K562 (cell line): ENCODE results near the gene MRGPRE. TPM values are rescaled to one million over a fixed set of nuclear protein-coding genes. Genes with fewer than 3 reads are reported as not detected.

Source experiments
- ATAC-seq: fragments of 200-7000 bp; cut with Tn5 transposase; 3 replicates; pipeline ENCODE4 v1.9.1; 2020; ENCODE audit warnings: moderate library complexity
- BruUV-seq: library from RNA; stranded (reverse); fragments of 400-500 nt; replicated peaks from 2 replicates; lab custom pipeline; 2021; lab: Mats Ljungman, UMichigan
- CTCF ChIA-PET: fragments of 300-600 bp; formaldehyde crosslinking; extraction: SDS; loops from one replicate; lab custom pipeline; 2021; ENCODE audit warnings: low intra/inter-chr PET ratio; lab: Yijun Ruan, JAX
- POLR2A ChIA-PET: fragments of 300-600, 350-650 bp; sonication (Branson Sonifier 250); formaldehyde crosslinking; extraction: SDS; loops from one replicate; lab custom pipeline; 2021; ENCODE audit warnings: antibody characterized with exemption, inconsistent platforms; lab: Yijun Ruan, JAX
- DNase-seq, 4 experiments: peaks; one replicate each; pipeline versions ENCODE4 v3.0.0 to v3.0.0-alpha.2; 2011 to 2018; ENCODE audit warnings: low spot score in 3 of 4, mixed read lengths in 3 of 4; ENCODE audit errors: extremely low read depth in 1 of 4
- FAIRE-seq: peaks from 2 replicates; lab custom pipeline; 2011; peaks lifted over from hg19 to GRCh38; lab: Jason Lieb, UNC
- H2AFZ ChIP-seq: 2 replicates; pipeline ENCODE4 v1.6.0; 2011; ENCODE audit warnings: low read depth, low read length, control low read depth, inconsistent platforms
- H3K27ac ChIP-seq: fragments of 200-600 bp; 3 replicates; pipeline ENCODE4 v1.8.0; 2011; ENCODE audit warnings: low read depth, mild to moderate bottlenecking, control low read depth, inconsistent platforms, low read length, moderate library complexity, mixed read lengths; ENCODE audit errors: extremely low read depth
- H3K27me3 ChIP-seq, 2 experiments: fragments of 300-600 bp in 1 of 2; 2 replicates in 1 of 2; 3 replicates in 1 of 2; pipeline versions ENCODE4 v1.6.0 to v1.8.0; 2011; ENCODE audit warnings: inconsistent platforms in 2 of 2, low read length in 2 of 2, mild to moderate bottlenecking in 1 of 2, mixed read lengths in 1 of 2, moderate library complexity in 1 of 2; ENCODE audit not compliant: control insufficient read depth in 2 of 2, insufficient read depth in 2 of 2
- H3K36me3 ChIP-seq: fragments of 300-600 bp; 3 replicates; pipeline ENCODE4 v1.8.0; 2011; ENCODE audit warnings: mild to moderate bottlenecking, low read length, inconsistent platforms; ENCODE audit not compliant: control insufficient read depth, insufficient read depth
- H3K4me1 ChIP-seq, 2 experiments: fragments of 200-600 bp in 1 of 2; replicated peaks in 1 of 2; 2 replicates in 1 of 2; 3 replicates in 1 of 2; pipeline versions ENCODE4 v1.5.1 to v1.8.0; 2011; ENCODE audit warnings: inconsistent platforms in 2 of 2, low read length in 2 of 2, mild to moderate bottlenecking in 1 of 2, mixed read lengths in 1 of 2, moderate library complexity in 1 of 2; ENCODE audit not compliant: control insufficient read depth in 2 of 2, insufficient read depth in 2 of 2
- H3K4me2 ChIP-seq: 2 replicates; pipeline ENCODE4 v1.6.1; 2011; ENCODE audit warnings: low read length, control low read depth, inconsistent platforms, mixed read lengths; ENCODE audit not compliant: insufficient read depth
- H3K4me3 ChIP-seq: fragments of 200-600 bp; sonication (generic), shearing (Covaris generic); 2 replicates; pipeline ENCODE4 v1.5.1; 2016; ENCODE audit warnings: control low read depth, inconsistent platforms
- H3K79me2 ChIP-seq: fragments of 200-600 bp; 3 replicates; pipeline ENCODE4 v1.8.0; 2011; ENCODE audit warnings: low read length, inconsistent platforms; ENCODE audit not compliant: control insufficient read depth, insufficient read depth
- H3K9ac ChIP-seq, 2 experiments: 2 replicates each; pipeline versions ENCODE4 v1.6.0 to v1.6.1; 2011; ENCODE audit warnings: low read depth in 2 of 2, low read length in 2 of 2, control low read depth in 1 of 2, inconsistent platforms in 1 of 2, mild to moderate bottlenecking in 1 of 2, mixed read lengths in 1 of 2; ENCODE audit not compliant: insufficient read depth in 1 of 2
- H3K9me1 ChIP-seq: one replicate; pipeline ENCODE4 v1.6.0; 2011; ENCODE audit warnings: inconsistent platforms, mild to moderate bottlenecking, low read length, moderate library complexity; ENCODE audit not compliant: control insufficient read depth, insufficient read depth
- H3K9me3 ChIP-seq: replicated peaks from 2 replicates; pipeline ENCODE4 v1.5.1; 2011; ENCODE audit warnings: low read depth, low read length, inconsistent platforms; ENCODE audit not compliant: control insufficient read depth, insufficient read depth
- H4K20me1 ChIP-seq: replicated peaks from 2 replicates; pipeline ENCODE4 v1.6.1; 2011; ENCODE audit warnings: low read length, inconsistent platforms, mixed read lengths; ENCODE audit not compliant: control insufficient read depth, insufficient read depth
- ATF1 ChIP-seq, 2 experiments: fragments of 450-650 bp in 1 of 2; IDR thresholded peaks; 2 replicates each; pipeline ENCODE4 v1.6.1; 2016; ENCODE audit warnings: missing compliant biosample characterization in 1 of 2, missing genetic modification characterization in 1 of 2
- CAMTA2 ChIP-seq: fragments of 250-450 bp; sonication (Bioruptor Pico); conservative IDR thresholded peaks from 2 replicates; pipeline ENCODE4 v1.5.1; 2022
- E2F8 ChIP-seq: fragments of 450-650 bp; IDR thresholded peaks from 2 replicates; pipeline ENCODE4 v1.7.1; 2018; ENCODE audit warnings: mild to moderate bottlenecking, low read depth; ENCODE audit not compliant: partially characterized antibody
- HMGN3 ChIP-seq: IDR thresholded peaks from 2 replicates; pipeline ENCODE4 v1.6.1; 2011; ENCODE audit warnings: borderline replicate concordance, low read depth, mild to moderate bottlenecking, mixed read lengths, low read length; ENCODE audit not compliant: insufficient read length; ENCODE audit errors: extremely low read depth
- NELFE ChIP-seq: IDR thresholded peaks from 2 replicates; pipeline ENCODE4 v1.6.1; 2011; ENCODE audit warnings: mild to moderate bottlenecking; ENCODE audit not compliant: insufficient read depth, insufficient read length
- NFATC3 ChIP-seq: fragments of 450-650 bp; IDR thresholded peaks from 2 replicates; pipeline ENCODE4 v1.6.1; 2017; ENCODE audit warnings: mild to moderate bottlenecking
- RNF2 ChIP-seq: sonication (generic); IDR thresholded peaks from 2 replicates; pipeline ENCODE4 v1.6.1; 2016
- SMARCB1 ChIP-seq: IDR thresholded peaks from 2 replicates; pipeline ENCODE4 v1.6.1; 2011; ENCODE audit warnings: improper control_type of control experiment, low read depth; ENCODE audit not compliant: insufficient read length
- SP1 ChIP-seq: sonication (generic); formaldehyde crosslinking; IDR thresholded peaks from 2 replicates; pipeline ENCODE4 v1.8.1; 2022; ENCODE audit warnings: mild to moderate bottlenecking, missing genetic modification reagents
- ZNF175 ChIP-seq: fragments of 200-800 bp; sonication (Bioruptor generic); IDR thresholded peaks from 2 replicates; pipeline ENCODE4 v1.6.1; 2016; ENCODE audit warnings: low read depth, mild to moderate bottlenecking, missing genetic modification characterization, missing compliant biosample characterization
- ZNF586 ChIP-seq: fragments of 450-650 bp; formaldehyde crosslinking; conservative IDR thresholded peaks from 2 replicates; pipeline ENCODE4 v1.4.0; 2020; ENCODE audit warnings: mild to moderate bottlenecking, moderate library complexity
- WGBS: fragments of 100-300 bp; shearing (Covaris generic); methylation state at CpG from one replicate; pipeline ENCODE4 v1.1.6; 2016; ENCODE audit warnings: low coverage, mixed read lengths; ENCODE audit not compliant: insufficient coverage; ENCODE audit errors: missing lambda C conversion rate; 5-methylcytosine and 5-hydroxymethylcytosine counted together
- in situ Hi-C: fragments of 300-500 bp; cut with MboI; formaldehyde crosslinking; loops from 4 replicates; pipeline ENCODE4 v1.15.0; 2018; ENCODE audit warnings: inconsistent platforms, mixed read lengths
- intact Hi-C: fragments of 100-400 bp; cut with micrococcal nuclease; formaldehyde crosslinking; loops from 2 replicates; pipeline ENCODE4 v1.14.2; 2022
- polyA plus RNA-seq, 8 experiments: library from polyadenylated mRNA; depleted of rRNA in 4 of 8; stranded (reverse) in 5 of 8; unstranded in 3 of 8; fragments of >200 nt; fragmentation: Nextera tagmentation in 2 of 8; fragmentation: Illumina TruSeq in 1 of 8; extraction: Ambion mirVana in 2 of 8; extraction: Trizol in 1 of 8; gene quantifications; 2 replicates each; pipeline versions ENCODE4 v1.2.1 to v1.2.3, GENCODE V29; 2011 to 2014; ENCODE audit warnings: inconsistent platforms in 1 of 8, missing spikeins in 1 of 8
- total RNA-seq, 7 experiments: library from RNA; depleted of rRNA in 6 of 7; stranded (reverse); fragments of >200 nt in 6 of 7; fragmentation: Illumina TruSeq in 2 of 7; extraction: Trizol in 2 of 7; gene quantifications; 2 replicates each; pipeline versions ENCODE4 v1.2.1 to v1.2.3, GENCODE V29; 2011 to 2021; ENCODE audit warnings: low replicate concordance in 1 of 7
- TF ChIP-seq, protein P1 (sequence below), 2 experiments: fragments of 450-650 bp in 1 of 2; sonication (generic) in 1 of 2; formaldehyde crosslinking; conservative IDR thresholded peaks; 2 replicates each; pipeline versions ENCODE4 v1.4.0 to v1.8.1; 2020 to 2022; ENCODE audit warnings: mild to moderate bottlenecking in 1 of 2, missing genetic modification reagents in 1 of 2
- TF ChIP-seq, protein P2 (sequence below): sonication (generic); formaldehyde crosslinking; IDR thresholded peaks from 2 replicates; pipeline ENCODE4 v1.9.0; 2022; ENCODE audit warnings: mild to moderate bottlenecking, missing genetic modification reagents
- TF ChIP-seq, protein P3 (sequence below): fragments of 450-650 bp; formaldehyde crosslinking; IDR thresholded peaks from 2 replicates; pipeline ENCODE4 v1.4.0; 2020; ENCODE audit warnings: mild to moderate bottlenecking, moderate library complexity

The MRGPRE gene
- total and polyA plus RNA-seq, 9 of the 15 experiments (the other 6 are each of a cell fraction or from before 2014, with no cell fraction given): not detected

- BruUV-seq: no TSS peak
- ChIA-PET CTCF (no interaction called here), POLR2A (no interaction called here)
- Histone ChIP-seq H2AFZ (no peak overlapping the region), H3K79me2 (no peaks in the 10 kb centered on the region), H3K4me2 (no peak overlapping the region), H3K9me3 (no peaks in the 10 kb centered on the region), H3K4me3 (no peak overlapping the region), H3K27me3 (peaks cover 33 to 76% of the 10 kb centered on the region in 2 experiments; a peak in 4 of 5 replicates), H3K9me1 (no peaks in the 10 kb centered on the region), H3K4me1 (peaks cover 0 to 38% of the 10 kb centered on the region in 2 experiments; a peak in 2 of 5 replicates), H3K36me3 (no peaks in the 10 kb centered on the region), H4K20me1 (peaks cover 8% of the 10 kb centered on the region), H3K9ac (no peak overlapping the region; a peak in 1 of 4 replicates), H3K27ac (no peak overlapping the region)
- DNase-seq (no peak), FAIRE-seq (no peak), ATAC-seq (no peak)
- in situ Hi-C loops: no loop called here
- 1% methylated on average over 7 of the region's 7 CpGs for WGBS
- TF ChIP-seq, protein P1, sequence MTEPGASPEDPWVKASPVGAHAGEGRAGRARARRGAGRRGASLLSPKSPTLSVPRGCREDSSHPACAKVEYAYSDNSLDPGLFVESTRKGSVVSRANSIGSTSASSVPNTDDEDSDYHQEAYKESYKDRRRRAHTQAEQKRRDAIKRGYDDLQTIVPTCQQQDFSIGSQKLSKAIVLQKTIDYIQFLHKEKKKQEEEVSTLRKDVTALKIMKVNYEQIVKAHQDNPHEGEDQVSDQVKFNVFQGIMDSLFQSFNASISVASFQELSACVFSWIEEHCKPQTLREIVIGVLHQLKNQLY (CRISPR knock-in tag; conservative IDR thresholded peaks at IDR 0.05): no peak
- no peak for TF ChIP-seq NFATC3
- TF ChIP-seq RNF2: no peak
- no peak for TF ChIP-seq NELFE
- TF ChIP-seq ATF1 (CRISPR knock-in tag; IDR thresholded peaks at IDR 0.05): no peak
- TF ChIP-seq ATF1 (tag; IDR thresholded peaks at IDR 0.05): no peak
- TF ChIP-seq, protein P2, sequence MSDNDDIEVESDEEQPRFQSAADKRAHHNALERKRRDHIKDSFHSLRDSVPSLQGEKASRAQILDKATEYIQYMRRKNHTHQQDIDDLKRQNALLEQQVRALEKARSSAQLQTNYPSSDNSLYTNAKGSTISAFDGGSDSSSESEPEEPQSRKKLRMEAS (CRISPR knock-in tag): no peak
- no peak for TF ChIP-seq ZNF586 (CRISPR knock-in tag)
- no peak for TF ChIP-seq CAMTA2 (CRISPR knock-in tag)
- no peak for TF ChIP-seq SP1
- no peak for TF ChIP-seq ZNF175 (CRISPR knock-in tag)
- no peak for TF ChIP-seq HMGN3
- TF ChIP-seq, protein P3, sequence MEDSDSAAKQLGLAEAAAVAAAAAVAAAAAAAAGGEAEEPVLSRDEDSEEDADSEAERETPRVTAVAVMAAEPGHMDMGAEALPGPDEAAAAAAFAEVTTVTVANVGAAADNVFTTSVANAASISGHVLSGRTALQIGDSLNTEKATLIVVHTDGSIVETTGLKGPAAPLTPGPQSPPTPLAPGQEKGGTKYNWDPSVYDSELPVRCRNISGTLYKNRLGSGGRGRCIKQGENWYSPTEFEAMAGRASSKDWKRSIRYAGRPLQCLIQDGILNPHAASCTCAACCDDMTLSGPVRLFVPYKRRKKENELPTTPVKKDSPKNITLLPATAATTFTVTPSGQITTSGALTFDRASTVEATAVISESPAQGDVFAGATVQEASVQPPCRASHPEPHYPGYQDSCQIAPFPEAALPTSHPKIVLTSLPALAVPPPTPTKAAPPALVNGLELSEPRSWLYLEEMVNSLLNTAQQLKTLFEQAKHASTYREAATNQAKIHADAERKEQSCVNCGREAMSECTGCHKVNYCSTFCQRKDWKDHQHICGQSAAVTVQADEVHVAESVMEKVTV (CRISPR knock-in tag): no peak
- no peak for TF ChIP-seq E2F8
- TF ChIP-seq SMARCB1: no peak
- intact Hi-C loops: no loop called here
Observed at GRCh38 chr11:3202305-3202704, 29.9 kb downstream of the MRGPRE start.
